ENCODE data around the gene HS6ST3.

DNA sequence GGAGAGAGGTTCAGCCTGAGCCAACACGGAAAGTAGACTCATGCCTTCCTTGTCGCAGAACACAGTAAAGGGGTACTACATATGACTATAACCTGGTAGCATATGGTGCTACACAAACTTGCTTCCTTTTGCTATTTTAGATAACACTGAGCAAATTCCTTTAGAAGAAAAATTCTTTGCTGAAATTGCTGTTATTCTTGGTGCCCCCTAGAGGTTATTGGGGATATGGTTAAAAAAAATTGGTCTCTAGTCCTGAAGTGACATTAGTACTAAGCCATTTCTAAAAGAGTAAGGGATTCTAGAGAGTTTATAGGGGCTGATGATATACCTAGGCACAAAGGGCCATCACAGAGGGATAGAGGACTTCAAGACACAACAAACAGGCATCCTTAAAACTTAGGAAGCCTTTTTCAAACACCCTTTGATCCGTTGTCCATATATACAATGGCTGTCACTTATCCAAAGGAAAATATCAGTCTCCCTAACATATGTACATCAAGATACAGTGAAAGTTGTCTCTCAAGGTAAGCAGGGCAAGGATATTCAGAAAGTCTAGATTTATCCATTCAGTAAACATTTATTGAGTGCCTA lies 13.9 kb upstream of the HS6ST3 start:
- TF ChIP-seq, protein P1, sequence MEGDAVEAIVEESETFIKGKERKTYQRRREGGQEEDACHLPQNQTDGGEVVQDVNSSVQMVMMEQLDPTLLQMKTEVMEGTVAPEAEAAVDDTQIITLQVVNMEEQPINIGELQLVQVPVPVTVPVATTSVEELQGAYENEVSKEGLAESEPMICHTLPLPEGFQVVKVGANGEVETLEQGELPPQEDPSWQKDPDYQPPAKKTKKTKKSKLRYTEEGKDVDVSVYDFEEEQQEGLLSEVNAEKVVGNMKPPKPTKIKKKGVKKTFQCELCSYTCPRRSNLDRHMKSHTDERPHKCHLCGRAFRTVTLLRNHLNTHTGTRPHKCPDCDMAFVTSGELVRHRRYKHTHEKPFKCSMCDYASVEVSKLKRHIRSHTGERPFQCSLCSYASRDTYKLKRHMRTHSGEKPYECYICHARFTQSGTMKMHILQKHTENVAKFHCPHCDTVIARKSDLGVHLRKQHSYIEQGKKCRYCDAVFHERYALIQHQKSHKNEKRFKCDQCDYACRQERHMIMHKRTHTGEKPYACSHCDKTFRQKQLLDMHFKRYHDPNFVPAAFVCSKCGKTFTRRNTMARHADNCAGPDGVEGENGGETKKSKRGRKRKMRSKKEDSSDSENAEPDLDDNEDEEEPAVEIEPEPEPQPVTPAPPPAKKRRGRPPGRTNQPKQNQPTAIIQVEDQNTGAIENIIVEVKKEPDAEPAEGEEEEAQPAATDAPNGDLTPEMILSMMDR (conservative IDR thresholded peaks at IDR 0.05 in 1 of 2, IDR thresholded peaks at IDR 0.05 in 1 of 2; ENCODE audit: extremely low read depth in 1 of 2, insufficient read depth in 1 of 2, low read depth in 1 of 2, low read length in 2 of 2) = peak; percentile 61 to 64
- no peak for TF ChIP-seq EZH2 (IDR thresholded peaks at IDR 0.05; ENCODE audit: borderline replicate concordance, low read length)
